Retinal pigment epithelial cell (primary cell): ENCODE results near the gene NINL.

ENCODE experiments used
- DNase-seq: peaks from one replicate; pipeline ENCODE4 v3.0.0-alpha.2; 2010; ENCODE audit warnings: low read depth
- H3K4me3 ChIP-seq: 2 replicates; pipeline ENCODE4 v1.5.1; 2011; ENCODE audit warnings: mild to moderate bottlenecking, low read length, control low read depth, moderate library complexity
- TF ChIP-seq, protein P1 (sequence below): conservative IDR thresholded peaks from 2 replicates; pipeline ENCODE4 v1.5.1; 2011; ENCODE audit warnings: low read depth, low read length, control low read depth, inconsistent platforms

Gene NINL

DNA sequence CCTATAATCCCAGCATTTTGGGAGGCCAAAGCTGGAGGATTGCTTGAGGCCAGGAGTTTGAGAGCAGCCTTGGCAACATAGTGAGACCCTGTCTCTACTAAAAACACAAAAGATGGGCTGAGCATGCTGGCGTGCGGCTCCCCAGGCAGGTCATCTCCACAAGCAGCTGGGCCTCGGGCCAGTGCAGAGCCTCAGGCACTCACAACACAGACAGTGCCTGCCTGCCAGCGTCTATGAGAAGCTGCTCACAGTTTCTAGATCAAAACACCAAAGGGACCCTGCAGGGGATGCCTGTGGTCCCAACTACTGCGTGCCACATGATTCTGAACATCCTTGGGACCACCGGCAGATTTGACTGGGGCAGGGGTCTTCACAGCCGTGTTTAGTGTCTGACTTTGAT lies 118.5 kb downstream of the NINL start:
- TF ChIP-seq, protein P1, sequence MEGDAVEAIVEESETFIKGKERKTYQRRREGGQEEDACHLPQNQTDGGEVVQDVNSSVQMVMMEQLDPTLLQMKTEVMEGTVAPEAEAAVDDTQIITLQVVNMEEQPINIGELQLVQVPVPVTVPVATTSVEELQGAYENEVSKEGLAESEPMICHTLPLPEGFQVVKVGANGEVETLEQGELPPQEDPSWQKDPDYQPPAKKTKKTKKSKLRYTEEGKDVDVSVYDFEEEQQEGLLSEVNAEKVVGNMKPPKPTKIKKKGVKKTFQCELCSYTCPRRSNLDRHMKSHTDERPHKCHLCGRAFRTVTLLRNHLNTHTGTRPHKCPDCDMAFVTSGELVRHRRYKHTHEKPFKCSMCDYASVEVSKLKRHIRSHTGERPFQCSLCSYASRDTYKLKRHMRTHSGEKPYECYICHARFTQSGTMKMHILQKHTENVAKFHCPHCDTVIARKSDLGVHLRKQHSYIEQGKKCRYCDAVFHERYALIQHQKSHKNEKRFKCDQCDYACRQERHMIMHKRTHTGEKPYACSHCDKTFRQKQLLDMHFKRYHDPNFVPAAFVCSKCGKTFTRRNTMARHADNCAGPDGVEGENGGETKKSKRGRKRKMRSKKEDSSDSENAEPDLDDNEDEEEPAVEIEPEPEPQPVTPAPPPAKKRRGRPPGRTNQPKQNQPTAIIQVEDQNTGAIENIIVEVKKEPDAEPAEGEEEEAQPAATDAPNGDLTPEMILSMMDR: no peak
- H3K4me3 ChIP-seq: no peak overlapping the region
- no peak for DNase-seq

DNA sequence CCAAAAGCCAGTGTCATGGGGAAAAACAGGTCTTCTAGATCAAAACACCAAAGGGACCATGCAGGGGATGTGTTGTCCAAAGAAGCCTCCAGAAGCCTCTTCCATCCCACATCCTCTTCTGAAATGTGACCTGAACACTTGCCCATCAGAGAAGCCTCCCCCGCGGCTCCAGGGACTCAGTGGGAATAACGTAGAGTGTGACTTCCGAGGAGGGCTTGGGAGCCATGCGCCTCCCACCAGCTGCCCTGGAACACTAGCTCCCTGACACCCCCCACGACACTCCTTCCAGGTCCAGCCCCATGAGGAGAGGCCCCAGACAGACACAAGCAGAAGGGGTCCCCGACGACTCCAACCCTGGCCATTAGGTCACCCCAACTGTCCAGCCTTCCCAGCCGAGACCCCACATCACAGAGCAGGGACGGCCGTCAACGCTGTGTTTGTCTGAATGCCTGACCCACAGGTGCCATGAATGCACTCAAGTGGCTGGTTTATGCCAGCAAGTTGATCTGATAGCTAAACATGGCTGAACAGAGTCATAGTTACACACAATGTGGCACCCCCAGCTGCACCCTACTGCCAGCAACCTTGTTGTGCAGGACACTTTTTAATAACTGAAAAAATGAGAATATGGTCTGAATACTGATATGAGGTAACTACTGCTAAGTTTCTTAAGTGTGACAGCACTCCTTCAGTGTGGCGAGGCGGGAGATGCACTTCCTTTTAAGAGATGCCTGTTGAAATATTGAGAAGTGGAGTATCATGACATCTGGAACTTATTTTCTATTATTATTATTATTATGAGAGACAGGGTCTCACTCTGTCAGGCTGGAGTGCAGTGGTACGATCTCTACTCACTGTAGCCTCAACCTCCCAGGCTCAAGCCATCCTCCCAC lies 119.8 kb downstream of the NINL start:
- TF ChIP-seq, protein P1: no peak
- no peak overlapping the region for H3K4me3 ChIP-seq
- DNase-seq: no peak

DNA sequence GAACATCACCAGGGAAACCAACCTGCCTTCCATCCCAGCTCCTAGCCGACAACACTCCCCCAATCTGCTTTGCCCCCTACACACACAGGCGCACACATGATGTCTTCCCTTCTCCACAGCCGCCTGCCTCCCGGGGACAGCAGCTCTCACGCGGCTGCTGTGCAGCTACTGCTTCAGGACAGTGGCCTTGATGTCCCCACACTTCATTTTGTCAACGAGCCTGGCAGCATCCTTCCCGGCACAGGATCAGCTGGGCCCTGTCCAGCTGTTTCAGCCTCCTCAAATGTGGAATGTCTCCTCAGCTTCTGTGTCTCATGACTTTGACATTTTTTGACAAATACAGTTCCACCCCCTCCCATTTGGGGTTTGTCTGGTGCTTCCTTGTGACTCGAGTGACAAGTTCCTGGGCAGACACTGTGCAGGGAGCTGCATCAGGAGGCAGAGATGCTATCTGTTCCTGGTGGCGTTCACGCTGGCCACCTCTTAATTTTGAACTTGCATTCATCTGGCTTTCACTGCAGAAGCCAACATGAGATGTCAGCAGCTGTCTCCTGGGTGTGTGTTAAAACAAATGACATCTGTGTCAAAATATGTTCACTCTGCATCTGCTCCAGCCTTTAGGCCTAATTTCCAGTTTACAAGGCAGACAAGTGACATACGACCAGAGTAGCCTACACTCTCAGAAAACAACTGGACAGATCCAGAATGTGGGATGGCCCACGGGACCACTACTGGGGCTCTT lies 120.7 kb downstream of the NINL start:
- TF ChIP-seq, protein P1: no peak
- H3K4me3 ChIP-seq: no peak overlapping the region
- DNase-seq: no peak

DNA sequence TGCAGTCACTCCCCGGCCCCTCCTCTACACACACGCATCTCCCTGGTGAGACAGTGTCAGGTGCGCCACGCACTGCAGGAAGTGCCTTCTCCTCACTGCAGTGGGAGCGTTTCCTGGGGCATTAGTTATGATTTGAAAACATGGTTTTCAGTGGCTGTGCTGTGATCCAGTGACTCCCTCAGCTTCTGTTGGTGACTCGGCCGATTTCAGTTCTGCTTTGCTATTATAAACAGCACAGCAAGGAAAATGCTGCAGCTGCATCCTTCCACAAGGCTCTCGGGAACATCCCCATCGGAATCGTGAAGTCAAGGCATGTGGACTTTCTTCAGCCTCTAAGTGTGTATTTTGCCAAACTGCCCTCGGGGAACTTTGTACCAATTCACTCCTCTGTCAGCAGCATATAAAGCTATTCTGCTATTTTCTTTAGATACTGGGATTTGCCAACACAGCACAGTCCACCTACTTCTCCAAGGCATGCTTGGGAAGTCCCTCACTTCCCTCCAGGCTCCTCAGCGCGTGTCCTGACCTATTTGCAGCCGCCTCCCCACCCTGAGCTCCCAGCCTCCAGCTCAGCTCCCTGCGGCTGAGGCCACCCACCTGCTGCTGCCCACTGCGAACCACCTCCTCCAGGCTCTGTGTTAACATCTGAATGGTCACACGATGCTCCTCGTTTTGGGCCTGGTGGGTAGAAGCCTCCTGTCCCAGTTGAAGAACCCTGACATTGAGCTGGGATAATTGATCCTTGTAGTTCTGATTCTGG lies 123.4 kb downstream of the NINL start:
- TF ChIP-seq, protein P1: no peak
- no peak for DNase-seq
- no peak overlapping the region for H3K4me3 ChIP-seq

DNA sequence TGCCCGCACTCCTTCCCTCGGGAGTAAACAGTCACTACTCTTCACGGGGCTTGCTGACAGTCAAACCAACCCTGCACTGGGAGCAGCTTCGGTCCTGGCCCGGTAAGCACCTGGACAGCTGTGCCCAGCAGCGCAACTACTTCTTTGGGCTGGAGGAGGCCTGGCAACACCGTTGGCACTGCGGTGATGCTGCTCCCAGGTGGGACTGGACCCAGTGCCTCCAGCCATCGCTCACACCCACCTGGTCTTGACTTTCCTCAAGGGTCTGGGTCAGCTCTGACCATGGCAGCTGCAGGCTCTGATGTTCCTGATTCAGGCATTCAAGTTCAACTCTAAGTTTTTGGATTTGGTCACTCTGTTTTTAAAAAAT lies 124.1 kb downstream of the NINL start:
- TF ChIP-seq, protein P1: no peak
- DNase-seq: no peak
- H3K4me3 ChIP-seq: no peak overlapping the region

DNA sequence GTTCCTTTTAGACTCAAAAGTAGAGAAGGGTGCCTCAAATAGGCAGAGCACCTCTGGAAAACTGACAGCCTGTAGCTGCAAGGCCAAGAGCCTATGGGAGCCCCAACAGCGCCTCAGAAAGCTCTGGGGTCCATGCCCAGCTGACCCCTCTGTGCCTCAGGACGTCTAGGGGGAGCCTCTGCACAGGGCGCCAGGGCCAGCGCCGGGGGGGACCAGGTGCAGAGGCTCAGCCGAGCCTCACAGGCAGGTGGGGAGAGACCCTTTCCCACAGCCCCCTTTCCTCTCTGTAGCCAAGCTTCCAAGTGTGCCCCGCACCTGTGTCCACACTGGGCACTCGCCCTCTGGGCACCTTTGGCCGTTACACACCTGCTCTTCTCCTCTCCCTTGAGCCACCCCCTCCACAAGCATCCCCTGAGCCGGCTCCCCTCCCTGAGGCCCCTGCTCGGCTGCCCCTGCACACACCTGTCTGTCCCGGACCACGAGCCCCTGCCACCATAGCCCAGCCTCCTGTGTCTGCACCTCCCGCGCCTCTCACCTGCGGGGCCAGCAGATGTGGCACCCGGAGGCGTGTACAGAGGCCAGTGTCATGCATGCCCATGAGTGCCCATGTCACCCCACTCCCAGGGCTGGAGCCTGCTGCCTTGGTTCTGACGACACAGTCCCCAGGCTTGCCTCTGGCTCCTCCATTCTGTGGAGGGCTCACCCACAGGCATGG lies 124.6 kb downstream of the NINL start:
- no peak overlapping the region for H3K4me3 ChIP-seq
- TF ChIP-seq, protein P1: no peak
- DNase-seq: no peak
